Fibroblast of pulmonary artery (primary cell): ENCODE measurements around the gene MEGF8.

Experiments used
- DNase-seq: peaks from one replicate; pipeline ENCODE4 v3.0.0-alpha.2; 2010; ENCODE audit warnings: low read depth
- H3K4me3 ChIP-seq: replicated peaks from 2 replicates; pipeline ENCODE4 v1.5.1; 2011; ENCODE audit warnings: low read depth, mild to moderate bottlenecking, control low read depth, low read length, moderate library complexity
- CTCF ChIP-seq: IDR thresholded peaks from 2 replicates; pipeline ENCODE4 v1.5.1; 2011; ENCODE audit warnings: mild to moderate bottlenecking, control low read depth, low read length, inconsistent platforms; ENCODE audit errors: missing control alignments

The MEGF8 gene

GRCh38 chr19:42360787-42361544, 35.5 kb downstream of the MEGF8 start:
- no peak for DNase-seq
- no peak overlapping the region for H3K4me3 ChIP-seq
- TF ChIP-seq CTCF: no peak

GRCh38 chr19:42361545-42361910, 36.1 kb downstream of the MEGF8 start:
- no peak for DNase-seq
- no peak for TF ChIP-seq CTCF
- no peak overlapping the region for H3K4me3 ChIP-seq

GRCh38 chr19:42362342-42362741, 36.9 kb downstream of the MEGF8 start:
- TF ChIP-seq CTCF: no peak
- no peak for DNase-seq
- no peak overlapping the region for H3K4me3 ChIP-seq

GRCh38 chr19:42362891-42363440, 37.5 kb downstream of the MEGF8 start:
- no peak for DNase-seq
- TF ChIP-seq CTCF: no peak
- H3K4me3 ChIP-seq: no peak overlapping the region

GRCh38 chr19:42363614-42364346, 38.3 kb downstream of the MEGF8 start:
- H3K4me3 ChIP-seq: no peak overlapping the region
- DNase-seq: no peak
- no peak for TF ChIP-seq CTCF

GRCh38 chr19:42366673-42367072, 41.2 kb downstream of the MEGF8 start:
- TF ChIP-seq CTCF: no peak
- DNase-seq: no peak
- no peak overlapping the region for H3K4me3 ChIP-seq
